ENCODE data around the gene PDHB.

- TF ChIP-seq ZNF605 (CRISPR knock-in tag; IDR thresholded peaks at IDR 0.05) = no peak
- TF ChIP-seq RNF2 (conservative IDR thresholded peaks at IDR 0.05; ENCODE audit: low read depth) = no peak
- no peak for TF ChIP-seq IKZF5 (CRISPR knock-in tag; IDR thresholded peaks at IDR 0.05)
- TF ChIP-seq ZMYM4 (CRISPR knock-in tag; IDR thresholded peaks at IDR 0.05) = no peak
- no peak for TF ChIP-seq MBNL3 (CRISPR knock-in tag; conservative IDR thresholded peaks at IDR 0.05)
- no peak for TF ChIP-seq GABPA (IDR thresholded peaks at IDR 0.05; ENCODE audit: low read depth, low read length)
- no peak for TF ChIP-seq GABPA (CRISPR knock-in tag; IDR thresholded peaks at IDR 0.05; ENCODE audit: low read depth)
- no peak for TF ChIP-seq EZH2 (conservative IDR thresholded peaks at IDR 0.05; ENCODE audit: low read depth, low read length)
Measured at GRCh38 chr3:58416191-58416590, 17.4 kb downstream of the PDHB start.

All from HepG2 (cell line).